Measurements from ENCODE around the gene JAKMIP1. TPM values are rescaled to one million over a fixed set of nuclear protein-coding genes. Genes with fewer than 3 reads are reported as not detected.
"Not testable (repeated sequence)": the region's sequence is repeated elsewhere in the genome, so short reads cannot be mapped to it uniquely, and the experiment has no call there.

Gene JAKMIP1
- polyA plus RNA-seq, 12 donors, result 0.09 to 0.17 (median 0.14) TPM; not detected in 9

DNA sequence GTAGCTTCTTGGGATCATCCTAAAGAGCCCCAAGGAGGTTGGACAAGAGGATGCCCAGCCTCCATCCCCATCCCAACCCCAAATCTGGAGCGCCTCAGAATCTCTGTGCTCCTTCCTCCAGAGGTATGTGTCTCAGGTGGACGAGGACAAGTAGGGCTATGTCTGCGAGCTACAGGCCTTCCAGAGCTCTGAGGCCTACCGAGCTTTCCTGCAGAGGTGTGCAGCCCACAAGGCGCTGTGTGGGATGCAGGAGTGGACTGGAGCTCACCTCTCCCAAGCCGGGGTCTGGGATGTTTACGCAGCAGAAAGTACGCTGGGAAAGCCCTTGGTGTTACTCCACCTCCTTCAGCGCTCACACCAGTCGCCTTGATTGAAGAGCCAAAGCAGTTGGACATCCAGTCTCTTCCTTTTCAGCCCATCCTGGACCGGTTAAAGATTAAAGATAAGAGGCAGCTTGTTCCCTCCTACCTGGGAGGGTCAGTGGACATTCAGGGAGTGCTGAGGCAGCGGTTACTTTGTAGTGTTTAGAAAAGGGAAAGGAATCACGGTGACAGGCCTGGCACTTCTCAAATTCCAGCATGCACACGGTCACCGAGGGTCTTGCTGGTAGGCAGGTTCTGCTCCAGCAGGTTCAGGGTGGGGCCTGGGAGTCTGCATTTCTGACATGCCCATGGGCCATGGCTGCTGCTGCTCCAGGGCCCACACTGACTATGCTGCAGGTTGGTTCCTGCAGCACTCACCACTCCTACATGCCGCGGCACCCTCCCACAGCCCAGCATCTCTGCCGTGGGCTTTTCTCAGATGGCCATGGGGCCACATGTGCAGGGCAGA, 29.5 kb upstream of the JAKMIP1 start:
- DNase-seq, result no peak

DNA sequence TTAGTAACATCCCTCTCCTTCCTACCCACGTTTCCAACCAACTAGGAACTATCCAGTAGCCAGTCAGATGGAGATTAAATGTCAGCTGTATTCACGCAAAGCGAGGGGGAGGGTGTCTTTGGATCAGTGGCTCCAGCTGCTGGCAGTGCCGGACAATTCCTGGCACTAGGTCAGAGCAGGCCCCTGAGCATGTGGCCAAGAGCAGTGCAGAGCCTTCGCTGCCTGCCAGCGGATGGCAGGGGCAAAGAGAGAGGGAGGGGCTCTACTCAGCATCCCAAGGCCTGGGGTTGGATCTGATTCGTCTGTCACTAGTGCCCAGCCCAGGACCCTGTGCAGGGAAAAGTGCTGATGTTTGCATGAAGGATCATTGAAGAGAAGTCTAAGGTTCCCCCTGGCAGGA, 28.7 kb upstream of the JAKMIP1 start:
- no peak for DNase-seq

DNA sequence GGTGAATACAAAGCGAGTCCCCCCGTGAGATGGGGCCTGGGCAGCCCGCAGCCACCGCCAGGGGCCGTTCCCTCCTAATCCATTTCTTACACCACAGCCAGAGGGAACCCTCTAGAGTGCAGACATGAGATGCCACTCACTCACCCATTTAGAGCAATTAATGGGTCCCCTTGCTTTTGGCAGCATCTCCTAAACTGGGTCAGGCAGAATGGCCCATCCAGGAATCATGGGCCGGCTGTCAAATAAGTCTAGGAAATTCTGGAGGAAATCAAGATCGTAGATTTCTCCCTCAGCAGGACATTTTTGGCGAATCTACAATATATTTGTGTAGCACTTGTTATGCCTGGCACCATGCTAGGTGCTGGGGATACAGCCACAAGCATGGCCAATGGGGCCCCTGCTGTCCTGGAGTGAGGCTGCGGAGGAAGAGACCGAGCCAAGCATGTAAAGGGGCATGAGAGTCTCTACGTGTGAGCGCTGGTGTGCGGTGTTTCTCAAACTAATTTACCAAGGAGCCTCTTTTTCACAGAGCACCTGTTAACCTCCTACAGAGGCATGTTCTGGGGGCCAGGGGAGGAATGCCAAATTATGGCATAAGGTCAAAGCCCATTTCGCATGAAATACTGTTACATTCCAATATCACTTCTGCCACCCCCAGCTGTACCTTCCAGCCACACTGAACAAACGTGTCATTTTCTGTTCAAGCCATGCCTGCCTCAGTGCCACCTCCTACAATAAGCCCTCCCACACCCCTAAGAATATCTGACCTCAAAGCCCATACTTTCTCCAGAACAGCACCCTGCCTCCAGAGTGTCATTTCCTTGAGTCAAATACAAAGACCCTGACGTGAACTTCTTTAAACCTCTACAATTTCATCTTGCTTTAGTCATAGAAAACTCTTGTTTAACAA, 28.1 kb upstream of the JAKMIP1 start:
- DNase-seq, result no peak

DNA sequence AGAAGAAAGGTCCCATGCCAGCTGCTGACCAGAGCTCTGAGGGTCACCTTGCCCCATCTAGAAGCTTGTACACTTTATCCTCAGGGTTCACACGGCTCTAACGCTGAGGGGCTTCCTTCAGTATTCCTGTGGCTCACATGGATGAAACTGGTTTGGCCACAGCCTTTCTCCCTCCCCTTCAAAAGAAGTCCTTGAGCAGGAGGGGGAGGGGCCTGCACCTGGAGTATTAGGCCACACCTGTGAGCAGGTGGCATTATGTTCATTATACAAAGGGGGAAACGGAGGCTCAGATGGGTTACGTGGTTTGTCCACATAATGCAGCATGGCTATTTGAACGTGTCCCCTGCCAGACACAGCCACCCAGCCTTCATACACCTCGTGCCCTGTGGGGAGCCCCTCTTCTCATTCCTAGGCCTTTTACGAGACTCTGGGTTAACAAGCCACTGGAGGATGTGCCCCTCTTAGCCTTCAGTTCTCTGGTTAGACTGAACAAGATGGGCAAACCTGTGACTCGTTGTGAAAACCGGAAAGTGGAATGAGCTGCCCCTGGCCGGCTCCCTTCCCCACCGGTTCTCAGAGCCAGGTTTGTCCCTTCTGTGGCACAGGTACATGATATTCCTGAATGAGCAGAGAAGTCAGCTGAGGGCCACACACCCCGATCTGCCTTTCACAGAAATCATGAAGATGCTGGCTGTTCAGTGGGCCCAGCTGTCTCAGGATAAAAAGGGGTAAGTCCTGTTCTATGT, 27.2 kb upstream of the JAKMIP1 start:
- DNase-seq, result no peak

- DNase-seq, result no peak
These were observed 26.2 kb upstream of the JAKMIP1 start for GRCh38 chr4:6226506-6226905.

GRCh38 chr4:6225469-6225868, 25.1 kb upstream of the JAKMIP1 start:
- peak; percentile 34 for DNase-seq

- no peak for DNase-seq
These were observed 24.4 kb upstream of the JAKMIP1 start for GRCh38 chr4:6224735-6225134.

- no peak for DNase-seq
These were observed 22.5 kb upstream of the JAKMIP1 start for GRCh38 chr4:6222761-6223292.

GRCh38 chr4:6221851-6222760, 21.8 kb upstream of the JAKMIP1 start:
- DNase-seq, result no peak

DNA sequence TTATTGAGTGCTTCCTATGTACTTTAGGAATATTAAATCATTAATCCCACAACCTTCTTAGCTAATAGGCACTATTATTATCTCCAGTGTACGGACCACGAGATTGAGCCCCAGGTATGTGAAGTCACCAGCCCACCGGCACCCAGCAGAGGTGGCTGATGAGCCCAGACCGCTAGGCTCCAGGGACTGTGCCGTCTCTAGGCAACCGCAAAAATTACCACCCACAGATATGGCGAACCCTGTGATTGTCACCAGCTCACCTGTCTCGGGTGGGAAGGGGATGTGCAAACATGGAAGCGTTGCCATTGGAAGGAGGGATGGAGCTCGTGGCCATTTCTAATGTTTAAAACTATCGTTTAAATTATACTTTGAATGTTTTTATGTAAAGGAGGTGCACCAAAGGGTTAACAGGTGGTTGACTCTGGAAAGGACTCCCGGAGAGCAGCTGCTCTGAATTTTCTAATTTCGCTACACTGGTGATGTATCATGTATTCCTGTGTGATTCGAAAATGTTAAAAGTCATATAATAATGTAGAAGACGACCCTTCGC, 21.0 kb upstream of the JAKMIP1 start:
- no peak for DNase-seq

GRCh38 chr4:6217716-6218381, 17.5 kb upstream of the JAKMIP1 start:
- no peak for DNase-seq

- no peak for DNase-seq
These were observed 16.2 kb upstream of the JAKMIP1 start for GRCh38 chr4:6216588-6216987.

DNA sequence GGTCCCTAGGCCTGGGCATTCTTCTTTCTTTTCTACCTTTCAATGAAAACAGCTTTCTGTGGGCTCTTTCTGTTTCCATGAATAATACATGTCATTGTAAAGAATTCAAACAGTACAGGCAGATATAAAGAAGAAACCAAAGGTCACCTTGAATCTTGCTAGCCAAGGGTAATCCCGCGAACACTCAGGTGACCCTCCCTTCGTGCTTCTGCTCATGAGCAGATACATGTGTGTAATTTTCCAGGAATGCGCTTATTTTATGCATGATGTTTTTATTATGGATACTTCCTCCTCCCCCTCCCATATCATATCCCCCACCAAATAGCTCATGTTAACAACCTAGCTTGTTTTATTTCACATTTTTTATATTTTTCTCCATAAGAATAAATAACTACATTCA, 9.6 kb upstream of the JAKMIP1 start:
- DNase-seq, result no peak

DNA sequence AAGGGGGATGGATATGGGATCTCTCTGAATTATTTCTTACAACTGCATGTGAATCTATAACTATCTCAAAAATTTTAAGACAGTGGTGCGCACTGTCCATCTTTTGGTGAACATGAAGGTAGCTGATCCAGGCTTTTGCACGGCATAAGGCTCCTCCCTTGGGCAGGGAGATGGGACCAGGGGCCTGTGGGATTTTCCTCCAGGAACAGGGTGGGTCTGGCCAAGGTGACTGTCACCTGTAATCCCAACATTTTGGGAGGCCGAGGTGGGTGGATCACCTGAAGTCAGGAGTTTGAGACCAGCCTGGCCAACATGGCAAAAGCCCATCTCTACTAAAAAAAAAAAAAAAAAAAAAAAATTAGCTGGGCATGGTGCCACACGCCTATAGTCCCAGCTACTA, 8.9 kb upstream of the JAKMIP1 start:
- DNase-seq, result not testable (repeated sequence)

DNA sequence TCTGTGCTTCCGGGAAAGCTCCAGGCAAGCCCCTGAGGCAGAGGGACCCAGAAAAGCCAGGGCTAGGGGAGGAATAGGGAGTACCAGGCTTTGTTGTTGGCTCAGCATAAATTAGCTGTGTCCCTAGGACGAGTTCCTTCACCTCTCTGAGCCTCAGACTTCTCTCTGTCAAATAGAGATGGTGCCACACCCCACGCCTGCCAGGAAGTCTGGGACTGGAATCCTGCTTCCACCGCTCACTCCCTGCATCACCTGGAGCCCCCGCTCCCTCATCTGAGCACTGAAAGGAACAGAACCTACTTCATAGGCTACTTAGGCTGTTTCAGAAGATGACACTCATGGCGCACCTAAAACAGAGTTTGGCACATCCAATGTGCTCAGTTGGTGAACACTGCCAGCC, 8.1 kb upstream of the JAKMIP1 start:
- DNase-seq, result no peak

- DNase-seq, result no peak
These were observed 7.3 kb upstream of the JAKMIP1 start for GRCh38 chr4:6207602-6208001.

- no peak for DNase-seq
These were observed 6.5 kb upstream of the JAKMIP1 start for GRCh38 chr4:6206771-6207290.

DNA sequence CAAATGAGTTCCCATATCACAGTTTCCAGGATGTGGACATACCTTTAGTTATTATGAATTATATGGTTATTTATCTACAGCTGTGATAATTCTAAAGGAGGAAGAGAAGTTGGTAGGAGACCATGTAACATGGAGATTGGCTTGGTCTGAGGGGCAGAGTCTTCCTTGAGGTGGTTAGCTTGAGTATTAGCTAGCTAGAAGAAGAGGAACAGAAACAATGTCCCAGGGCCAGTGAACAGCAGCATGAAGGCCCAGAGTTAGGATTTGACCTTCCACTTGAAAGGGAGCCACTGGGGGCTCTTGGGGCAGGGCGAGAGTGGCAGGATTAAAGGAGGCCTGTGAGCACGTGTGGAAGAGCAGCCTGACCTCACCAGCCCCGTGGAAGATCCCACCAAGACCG, 5.6 kb upstream of the JAKMIP1 start:
- DNase-seq, result no peak

- no peak for DNase-seq
These were observed 5.2 kb upstream of the JAKMIP1 start for GRCh38 chr4:6205567-6205931.

Measured in muscle of arm (tissue), 12 donors.